Measurements from ENCODE around the gene TUBA1B.

TUBA1B gene

DNA sequence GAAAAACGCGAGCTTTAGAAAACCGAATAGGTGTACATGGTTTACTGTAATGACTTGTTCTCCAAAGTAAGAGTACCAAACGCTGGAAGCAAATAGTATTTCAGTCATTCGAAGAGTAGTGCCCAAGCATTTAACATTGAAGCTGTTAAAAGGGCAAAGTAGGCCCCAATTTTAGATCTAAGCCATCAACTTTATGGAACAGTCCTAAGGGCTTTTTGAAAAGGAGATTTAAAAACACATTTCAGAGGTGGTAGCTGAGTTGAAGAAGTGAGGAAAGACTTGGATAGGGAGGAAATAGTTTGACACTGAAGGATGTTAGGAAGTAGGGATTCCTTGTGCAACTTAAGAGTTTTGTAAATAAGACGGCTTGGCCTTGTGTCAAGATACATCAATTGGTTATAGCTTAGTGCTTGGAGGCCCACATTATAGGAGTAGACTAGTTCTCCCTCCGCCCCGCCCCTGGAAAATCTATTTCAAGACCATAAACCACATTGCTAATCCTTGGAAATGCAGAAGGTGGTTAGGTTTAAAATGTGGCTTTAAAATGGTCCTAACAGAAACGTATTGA lies 783 bp upstream of the TUBA1B start (continued):
- TF ChIP-seq, protein P1, sequence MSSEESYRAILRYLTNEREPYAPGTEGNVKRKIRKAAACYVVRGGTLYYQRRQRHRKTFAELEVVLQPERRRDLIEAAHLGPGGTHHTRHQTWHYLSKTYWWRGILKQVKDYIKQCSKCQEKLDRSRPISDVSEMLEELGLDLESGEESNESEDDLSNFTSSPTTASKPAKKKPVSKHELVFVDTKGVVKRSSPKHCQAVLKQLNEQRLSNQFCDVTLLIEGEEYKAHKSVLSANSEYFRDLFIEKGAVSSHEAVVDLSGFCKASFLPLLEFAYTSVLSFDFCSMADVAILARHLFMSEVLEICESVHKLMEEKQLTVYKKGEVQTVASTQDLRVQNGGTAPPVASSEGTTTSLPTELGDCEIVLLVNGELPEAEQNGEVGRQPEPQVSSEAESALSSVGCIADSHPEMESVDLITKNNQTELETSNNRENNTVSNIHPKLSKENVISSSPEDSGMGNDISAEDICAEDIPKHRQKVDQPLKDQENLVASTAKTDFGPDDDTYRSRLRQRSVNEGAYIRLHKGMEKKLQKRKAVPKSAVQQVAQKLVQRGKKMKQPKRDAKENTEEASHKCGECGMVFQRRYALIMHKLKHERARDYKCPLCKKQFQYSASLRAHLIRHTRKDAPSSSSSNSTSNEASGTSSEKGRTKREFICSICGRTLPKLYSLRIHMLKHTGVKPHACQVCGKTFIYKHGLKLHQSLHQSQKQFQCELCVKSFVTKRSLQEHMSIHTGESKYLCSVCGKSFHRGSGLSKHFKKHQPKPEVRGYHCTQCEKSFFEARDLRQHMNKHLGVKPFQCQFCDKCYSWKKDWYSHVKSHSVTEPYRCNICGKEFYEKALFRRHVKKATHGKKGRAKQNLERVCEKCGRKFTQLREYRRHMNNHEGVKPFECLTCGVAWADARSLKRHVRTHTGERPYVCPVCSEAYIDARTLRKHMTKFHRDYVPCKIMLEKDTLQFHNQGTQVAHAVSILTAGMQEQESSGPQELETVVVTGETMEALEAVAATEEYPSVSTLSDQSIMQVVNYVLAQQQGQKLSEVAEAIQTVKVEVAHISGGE (tag by site-specific recombination; conservative IDR thresholded peaks at IDR 0.05; ENCODE audit: low read depth), result no peak
- TF ChIP-seq ZNF600 (tag by site-specific recombination; IDR thresholded peaks at IDR 0.05), result 0 out of 2 replicates have a peak, but pooled peaks have one; percentile 35
- peak; percentile 49; the same call in 1 of the 2 replicates for TF ChIP-seq TRIM28 (IDR thresholded peaks at IDR 0.05; ENCODE audit: borderline replicate concordance, low read length)
- TF ChIP-seq GLIS1 (tag by site-specific recombination; IDR thresholded peaks at IDR 0.05), result no peak
- TF ChIP-seq BCL11B (tag by site-specific recombination; IDR thresholded peaks at IDR 0.05; ENCODE audit: low read depth), result no peak
- TF ChIP-seq, protein P2, sequence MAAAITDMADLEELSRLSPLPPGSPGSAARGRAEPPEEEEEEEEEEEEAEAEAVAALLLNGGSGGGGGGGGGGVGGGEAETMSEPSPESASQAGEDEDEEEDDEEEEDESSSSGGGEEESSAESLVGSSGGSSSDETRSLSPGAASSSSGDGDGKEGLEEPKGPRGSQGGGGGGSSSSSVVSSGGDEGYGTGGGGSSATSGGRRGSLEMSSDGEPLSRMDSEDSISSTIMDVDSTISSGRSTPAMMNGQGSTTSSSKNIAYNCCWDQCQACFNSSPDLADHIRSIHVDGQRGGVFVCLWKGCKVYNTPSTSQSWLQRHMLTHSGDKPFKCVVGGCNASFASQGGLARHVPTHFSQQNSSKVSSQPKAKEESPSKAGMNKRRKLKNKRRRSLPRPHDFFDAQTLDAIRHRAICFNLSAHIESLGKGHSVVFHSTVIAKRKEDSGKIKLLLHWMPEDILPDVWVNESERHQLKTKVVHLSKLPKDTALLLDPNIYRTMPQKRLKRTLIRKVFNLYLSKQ (tag by site-specific recombination; IDR thresholded peaks at IDR 0.05; ENCODE audit: borderline replicate concordance), result no peak
- TF ChIP-seq, protein P3, sequence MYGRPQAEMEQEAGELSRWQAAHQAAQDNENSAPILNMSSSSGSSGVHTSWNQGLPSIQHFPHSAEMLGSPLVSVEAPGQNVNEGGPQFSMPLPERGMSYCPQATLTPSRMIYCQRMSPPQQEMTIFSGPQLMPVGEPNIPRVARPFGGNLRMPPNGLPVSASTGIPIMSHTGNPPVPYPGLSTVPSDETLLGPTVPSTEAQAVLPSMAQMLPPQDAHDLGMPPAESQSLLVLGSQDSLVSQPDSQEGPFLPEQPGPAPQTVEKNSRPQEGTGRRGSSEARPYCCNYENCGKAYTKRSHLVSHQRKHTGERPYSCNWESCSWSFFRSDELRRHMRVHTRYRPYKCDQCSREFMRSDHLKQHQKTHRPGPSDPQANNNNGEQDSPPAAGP (tag by site-specific recombination; IDR thresholded peaks at IDR 0.05), result no peak
- TF ChIP-seq MEIS1 (CRISPR knock-in tag; IDR thresholded peaks at IDR 0.05; ENCODE audit: borderline replicate concordance), result no peak
- TF ChIP-seq HOXA7 (CRISPR knock-in tag; IDR thresholded peaks at IDR 0.05; ENCODE audit: borderline replicate concordance), result no peak
- TF ChIP-seq ZNF670 (tag by site-specific recombination; IDR thresholded peaks at IDR 0.05; ENCODE audit: low read depth), result no peak
- TF ChIP-seq ZNF157 (tag by site-specific recombination; IDR thresholded peaks at IDR 0.05), result no peak
- TF ChIP-seq ZNF791 (tag by site-specific recombination; IDR thresholded peaks at IDR 0.05), result no peak
- TF ChIP-seq WT1 (tag by site-specific recombination; IDR thresholded peaks at IDR 0.05), result peak; percentile 59; the same call in 1 of the 2 replicates
- TF ChIP-seq, protein P4, sequence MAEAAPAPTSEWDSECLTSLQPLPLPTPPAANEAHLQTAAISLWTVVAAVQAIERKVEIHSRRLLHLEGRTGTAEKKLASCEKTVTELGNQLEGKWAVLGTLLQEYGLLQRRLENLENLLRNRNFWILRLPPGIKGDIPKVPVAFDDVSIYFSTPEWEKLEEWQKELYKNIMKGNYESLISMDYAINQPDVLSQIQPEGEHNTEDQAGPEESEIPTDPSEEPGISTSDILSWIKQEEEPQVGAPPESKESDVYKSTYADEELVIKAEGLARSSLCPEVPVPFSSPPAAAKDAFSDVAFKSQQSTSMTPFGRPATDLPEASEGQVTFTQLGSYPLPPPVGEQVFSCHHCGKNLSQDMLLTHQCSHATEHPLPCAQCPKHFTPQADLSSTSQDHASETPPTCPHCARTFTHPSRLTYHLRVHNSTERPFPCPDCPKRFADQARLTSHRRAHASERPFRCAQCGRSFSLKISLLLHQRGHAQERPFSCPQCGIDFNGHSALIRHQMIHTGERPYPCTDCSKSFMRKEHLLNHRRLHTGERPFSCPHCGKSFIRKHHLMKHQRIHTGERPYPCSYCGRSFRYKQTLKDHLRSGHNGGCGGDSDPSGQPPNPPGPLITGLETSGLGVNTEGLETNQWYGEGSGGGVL (tag by site-specific recombination; IDR thresholded peaks at IDR 0.05), result 0 out of 2 replicates have a peak, but pooled peaks have one; percentile 16
- TF ChIP-seq TCF7L2 (IDR thresholded peaks at IDR 0.05; ENCODE audit: borderline replicate concordance, low read depth, low read length), result no peak
- no peak for TF ChIP-seq ZNF248 (tag by site-specific recombination; IDR thresholded peaks at IDR 0.05)
- TF ChIP-seq ZNF654 (tag by site-specific recombination; IDR thresholded peaks at IDR 0.05; ENCODE audit: low read depth), result no peak
- no peak for TF ChIP-seq HOXD13 (CRISPR knock-in tag; IDR thresholded peaks at IDR 0.05; ENCODE audit: borderline replicate concordance)
- no peak for TF ChIP-seq RBAK (tag by site-specific recombination; IDR thresholded peaks at IDR 0.05)
- peak; percentile 80 for TF ChIP-seq ZNF366 (tag by site-specific recombination; conservative IDR thresholded peaks at IDR 0.05)
- no peak for TF ChIP-seq ZNF37A (tag by site-specific recombination; IDR thresholded peaks at IDR 0.05)
- TF ChIP-seq ZNF423 (tag by site-specific recombination; IDR thresholded peaks at IDR 0.05), result no peak
- no peak for TF ChIP-seq ZNF701 (tag by site-specific recombination; IDR thresholded peaks at IDR 0.05)
- no peak for TF ChIP-seq ZNF707 (tag by site-specific recombination; IDR thresholded peaks at IDR 0.05)
- TF ChIP-seq KLF10 (tag by site-specific recombination; IDR thresholded peaks at IDR 0.05), result no peak
- TF ChIP-seq, protein P5, sequence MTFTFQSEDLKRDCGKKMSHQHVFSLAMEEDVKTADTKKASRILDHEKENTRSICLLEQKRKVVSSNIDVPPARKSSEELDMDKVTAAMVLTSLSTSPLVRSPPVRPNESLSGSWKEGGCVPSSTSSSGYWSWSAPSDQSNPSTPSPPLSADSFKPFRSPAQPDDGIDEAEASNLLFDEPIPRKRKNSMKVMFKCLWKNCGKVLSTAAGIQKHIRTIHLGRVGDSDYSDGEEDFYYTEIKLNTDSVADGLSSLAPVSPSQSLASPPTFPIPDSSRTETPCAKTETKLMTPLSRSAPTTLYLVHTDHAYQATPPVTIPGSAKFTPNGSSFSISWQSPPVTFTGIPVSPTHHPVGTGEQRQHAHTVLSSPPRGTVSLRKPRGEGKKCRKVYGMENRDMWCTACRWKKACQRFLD (tag by site-specific recombination; IDR thresholded peaks at IDR 0.05), result no peak
- TF ChIP-seq, protein P6, sequence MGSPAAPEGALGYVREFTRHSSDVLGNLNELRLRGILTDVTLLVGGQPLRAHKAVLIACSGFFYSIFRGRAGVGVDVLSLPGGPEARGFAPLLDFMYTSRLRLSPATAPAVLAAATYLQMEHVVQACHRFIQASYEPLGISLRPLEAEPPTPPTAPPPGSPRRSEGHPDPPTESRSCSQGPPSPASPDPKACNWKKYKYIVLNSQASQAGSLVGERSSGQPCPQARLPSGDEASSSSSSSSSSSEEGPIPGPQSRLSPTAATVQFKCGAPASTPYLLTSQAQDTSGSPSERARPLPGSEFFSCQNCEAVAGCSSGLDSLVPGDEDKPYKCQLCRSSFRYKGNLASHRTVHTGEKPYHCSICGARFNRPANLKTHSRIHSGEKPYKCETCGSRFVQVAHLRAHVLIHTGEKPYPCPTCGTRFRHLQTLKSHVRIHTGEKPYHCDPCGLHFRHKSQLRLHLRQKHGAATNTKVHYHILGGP (tag by site-specific recombination; IDR thresholded peaks at IDR 0.05), result no peak
- TF ChIP-seq ZBTB7A (tag by site-specific recombination; IDR thresholded peaks at IDR 0.05; ENCODE audit: low read depth), result no peak
- TF ChIP-seq, protein P7, sequence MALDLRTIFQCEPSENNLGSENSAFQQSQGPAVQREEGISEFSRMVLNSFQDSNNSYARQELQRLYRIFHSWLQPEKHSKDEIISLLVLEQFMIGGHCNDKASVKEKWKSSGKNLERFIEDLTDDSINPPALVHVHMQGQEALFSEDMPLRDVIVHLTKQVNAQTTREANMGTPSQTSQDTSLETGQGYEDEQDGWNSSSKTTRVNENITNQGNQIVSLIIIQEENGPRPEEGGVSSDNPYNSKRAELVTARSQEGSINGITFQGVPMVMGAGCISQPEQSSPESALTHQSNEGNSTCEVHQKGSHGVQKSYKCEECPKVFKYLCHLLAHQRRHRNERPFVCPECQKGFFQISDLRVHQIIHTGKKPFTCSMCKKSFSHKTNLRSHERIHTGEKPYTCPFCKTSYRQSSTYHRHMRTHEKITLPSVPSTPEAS (tag by site-specific recombination; IDR thresholded peaks at IDR 0.05), result no peak
